Liver (tissue), 9 donors: ENCODE results near the gene GPHN. TPM values are rescaled to one million over a fixed set of nuclear protein-coding genes. Genes with fewer than 3 reads are reported as not detected.

Experiments
- DNase-seq: peaks from one replicate; pipeline ENCODE4 v3.0.0-alpha.2; 2017; ENCODE audit warnings: low spot score
- H3K27ac ChIP-seq, 2 donors: one replicate each; pipeline ENCODE4 v1.7.0; 2013; ENCODE audit warnings: inconsistent platforms in 2 of 2, low read length in 2 of 2, control low read depth in 1 of 2, low read depth in 1 of 2, mild to moderate bottlenecking in 1 of 2
- H3K27me3 ChIP-seq, 4 donors: one replicate each; pipeline versions ENCODE4 v1.6.1 to v1.7.0; 2013; ENCODE audit warnings: low read length in 3 of 4, inconsistent platforms in 1 of 4, mild to moderate bottlenecking in 1 of 4, moderate library complexity in 1 of 4; ENCODE audit not compliant: control insufficient read depth in 4 of 4, insufficient read depth in 4 of 4
- H3K36me3 ChIP-seq, 4 donors: one replicate each; pipeline versions ENCODE4 v1.6.1 to v1.7.0; 2013; ENCODE audit warnings: low read length in 3 of 4, mild to moderate bottlenecking in 3 of 4, low read depth in 1 of 4, moderate library complexity in 1 of 4; ENCODE audit not compliant: control insufficient read depth in 4 of 4, insufficient read depth in 3 of 4
- H3K4me1 ChIP-seq, 4 donors: one replicate each; pipeline versions ENCODE4 v1.6.1 to v1.7.0; 2013; ENCODE audit warnings: low read length in 3 of 4, mild to moderate bottlenecking in 3 of 4, moderate library complexity in 1 of 4; ENCODE audit not compliant: control insufficient read depth in 4 of 4, insufficient read depth in 4 of 4
- H3K4me3 ChIP-seq, 3 donors: one replicate each; pipeline versions ENCODE4 v1.6.1 to v1.7.0; 2013; ENCODE audit warnings: low read length in 3 of 3, control low read depth in 1 of 3, low read depth in 1 of 3, mild to moderate bottlenecking in 1 of 3
- H3K9ac ChIP-seq, 2 donors: one replicate each; pipeline ENCODE4 v1.7.0; 2013; ENCODE audit warnings: low read length in 2 of 2, mild to moderate bottlenecking in 2 of 2, moderate library complexity in 2 of 2, control low read depth in 1 of 2, low read depth in 1 of 2
- H3K9me3 ChIP-seq, 4 donors: one replicate each; pipeline versions ENCODE4 v1.6.1 to v1.7.0; 2013; ENCODE audit warnings: low read length in 3 of 4; ENCODE audit not compliant: control insufficient read depth in 4 of 4
- ATF3 ChIP-seq: IDR thresholded peaks from 2 replicates; pipeline ENCODE4 v1.6.1; 2016; ENCODE audit warnings: antibody characterized with exemption
- CTCF ChIP-seq: fragments of 150-350 bp; IDR thresholded peaks from 2 replicates; pipeline ENCODE4 v1.5.1; 2017; ENCODE audit warnings: improper control_type of control experiment, low read depth, low read length; ENCODE audit not compliant: missing input control
- EGR1 ChIP-seq, 2 donors: IDR thresholded peaks; 2 replicates each; pipeline ENCODE4 v1.6.1; 2016 to 2018; ENCODE audit warnings: antibody characterized with exemption in 2 of 2, low read depth in 2 of 2
- FOXA1 ChIP-seq: IDR thresholded peaks from 2 replicates; pipeline ENCODE4 v1.6.1; 2016; ENCODE audit warnings: antibody characterized with exemption
- FOXA2 ChIP-seq: IDR thresholded peaks from 2 replicates; pipeline ENCODE4 v1.6.1; 2016; ENCODE audit warnings: antibody characterized with exemption
- GABPA ChIP-seq, 2 donors: IDR thresholded peaks in 1 of 2; conservative IDR thresholded peaks in 1 of 2; 2 replicates each; pipeline ENCODE4 v1.6.1; 2016; ENCODE audit warnings: antibody characterized with exemption in 2 of 2, mild to moderate bottlenecking in 1 of 2, moderate library complexity in 1 of 2
- HNF4A ChIP-seq, 2 donors: conservative IDR thresholded peaks; 2 replicates each; pipeline ENCODE4 v1.6.1; 2016; ENCODE audit warnings: antibody characterized with exemption in 2 of 2, mild to moderate bottlenecking in 2 of 2
- HNF4G ChIP-seq: IDR thresholded peaks from 2 replicates; pipeline ENCODE4 v1.6.1; 2016; ENCODE audit warnings: antibody characterized with exemption
- JUND ChIP-seq, 2 donors: IDR thresholded peaks; 2 replicates each; pipeline ENCODE4 v1.6.1; 2016; ENCODE audit warnings: antibody characterized with exemption in 2 of 2
- MAX ChIP-seq: IDR thresholded peaks from 2 replicates; pipeline ENCODE4 v1.6.1; 2016; ENCODE audit warnings: antibody characterized with exemption
- NR2F2 ChIP-seq: IDR thresholded peaks from 2 replicates; pipeline ENCODE4 v1.6.1; 2016; ENCODE audit warnings: antibody characterized with exemption
- RAD21 ChIP-seq, 2 donors: IDR thresholded peaks; 2 replicates each; pipeline ENCODE4 v1.6.1; 2016; ENCODE audit warnings: antibody characterized with exemption in 2 of 2, mild to moderate bottlenecking in 2 of 2
- REST ChIP-seq: IDR thresholded peaks from 2 replicates; pipeline ENCODE4 v1.6.1; 2016; ENCODE audit warnings: antibody characterized with exemption, mild to moderate bottlenecking
- RXRA ChIP-seq, 2 donors: IDR thresholded peaks; 2 replicates each; pipeline ENCODE4 v1.6.1; 2017 to 2018; ENCODE audit warnings: antibody characterized with exemption in 2 of 2, mild to moderate bottlenecking in 1 of 2
- SP1 ChIP-seq: IDR thresholded peaks from 2 replicates; pipeline ENCODE4 v1.6.1; 2018; ENCODE audit warnings: antibody characterized with exemption, mild to moderate bottlenecking
- TAF1 ChIP-seq: conservative IDR thresholded peaks from 2 replicates; pipeline ENCODE4 v1.6.1; 2016; ENCODE audit warnings: antibody characterized with exemption, mild to moderate bottlenecking
- YY1 ChIP-seq: IDR thresholded peaks from 2 replicates; pipeline ENCODE4 v1.6.1; 2016; ENCODE audit warnings: antibody characterized with exemption, mild to moderate bottlenecking
- ZBTB33 ChIP-seq: IDR thresholded peaks from 2 replicates; pipeline ENCODE4 v1.6.1; 2016; ENCODE audit warnings: antibody characterized with exemption
- WGBS: extraction: QIAGEN DNeasy Blood & Tissue Kit; methylation state at CpG from one replicate; pipeline ENCODE4 v1.1.7; 2013; 5-methylcytosine and 5-hydroxymethylcytosine counted together
- polyA plus RNA-seq, 2 donors: library from polyadenylated mRNA; stranded (reverse) in 1 of 2; unstranded in 1 of 2; fragments of 200-250 nt in 1 of 2; fragments of >200 nt in 1 of 2; fragmentation: Nextera tagmentation in 1 of 2; extraction: Ambion mirVana in 1 of 2; gene quantifications; one replicate each; pipeline versions ENCODE4 v1.2.1 to v1.2.3, GENCODE V29; 2013 to 2015
- total RNA-seq, 2 donors: library from RNA; depleted of rRNA; stranded (reverse); fragments of >200 nt; gene quantifications; one replicate each; pipeline ENCODE4 v1.2.3, GENCODE V29; 2014
- donor health status: healthy.
- donor health status: healthy.
- donor health status: healthy.
- donor health status: healthy.
- donor health status: healthy.

Gene GPHN
- total and polyA plus RNA-seq, 4 donors, result 18.4 to 76.4 (median 47.4) TPM

- no peaks in the 10 kb centered on the region for H3K27me3 ChIP-seq
- DNase-seq, result no peak
- H3K9ac ChIP-seq, result no peak overlapping the region
- H3K36me3 ChIP-seq, result no peaks in the 10 kb centered on the region
- peaks cover 0 to 12% (median 12%) of the 10 kb centered on the region in 4 donors for H3K4me1 ChIP-seq
- H3K27ac ChIP-seq, result no peak overlapping the region
- no peak for TF ChIP-seq NR2F2
- TF ChIP-seq GABPA (IDR thresholded peaks at IDR 0.05 in 1 of 2, conservative IDR thresholded peaks at IDR 0.05 in 1 of 2), result no peak
- H3K9me3 ChIP-seq, result no peaks in the 10 kb centered on the region
- H3K4me3 ChIP-seq, result no peak overlapping the region
Observed at GRCh38 chr14:66472251-66472650, 35.7 kb upstream of the GPHN start.

- WGBS, result 93% methylated on average over 2 of the region's 2 CpGs
- H3K4me3 ChIP-seq, result no peak overlapping the region
- no peak overlapping the region for H3K9ac ChIP-seq
- no peak overlapping the region for H3K27ac ChIP-seq
- no peaks in the 10 kb centered on the region for H3K36me3 ChIP-seq
- TF ChIP-seq HNF4G, result no peak
- TF ChIP-seq TAF1, result no peak
- no peak for TF ChIP-seq EGR1 (IDR thresholded peaks at IDR 0.05; ENCODE audit: low read depth in 2 of 2)
- no peak for TF ChIP-seq MAX
- TF ChIP-seq ZBTB33, result no peak
- TF ChIP-seq NR2F2, result no peak
- TF ChIP-seq SP1, result no peak
- no peak for TF ChIP-seq FOXA1
- no peak for TF ChIP-seq FOXA2
- TF ChIP-seq RAD21 (IDR thresholded peaks at IDR 0.05), result no peak
- TF ChIP-seq REST, result no peak
- no peak for TF ChIP-seq GABPA (IDR thresholded peaks at IDR 0.05 in 1 of 2, conservative IDR thresholded peaks at IDR 0.05 in 1 of 2)
- TF ChIP-seq HNF4A (conservative IDR thresholded peaks at IDR 0.05), result no peak
- no peak for TF ChIP-seq YY1
- TF ChIP-seq CTCF, result no peak
- TF ChIP-seq RXRA (IDR thresholded peaks at IDR 0.05), result no peak
- TF ChIP-seq JUND (IDR thresholded peaks at IDR 0.05), result no peak
- no peak for TF ChIP-seq ATF3
- H3K4me1 ChIP-seq, result peaks cover 0 to 12% (median 12%) of the 10 kb centered on the region in 4 donors
- no peaks in the 10 kb centered on the region for H3K27me3 ChIP-seq
- DNase-seq, result no peak
- H3K9me3 ChIP-seq, result no peaks in the 10 kb centered on the region
Observed at GRCh38 chr14:66473223-66473622, 34.7 kb upstream of the GPHN start.
